Measurements from ENCODE around the gene DNAJC21. TPM values are rescaled to one million over a fixed set of nuclear protein-coding genes. Genes with fewer than 3 reads are reported as not detected.

Gene DNAJC21
- total and polyA plus RNA-seq, 10 of the 15 experiments (the other 5 are each of a cell fraction or from before 2014, with no cell fraction given) = 9.2 to 53.5 (median 23.7) TPM

DNA sequence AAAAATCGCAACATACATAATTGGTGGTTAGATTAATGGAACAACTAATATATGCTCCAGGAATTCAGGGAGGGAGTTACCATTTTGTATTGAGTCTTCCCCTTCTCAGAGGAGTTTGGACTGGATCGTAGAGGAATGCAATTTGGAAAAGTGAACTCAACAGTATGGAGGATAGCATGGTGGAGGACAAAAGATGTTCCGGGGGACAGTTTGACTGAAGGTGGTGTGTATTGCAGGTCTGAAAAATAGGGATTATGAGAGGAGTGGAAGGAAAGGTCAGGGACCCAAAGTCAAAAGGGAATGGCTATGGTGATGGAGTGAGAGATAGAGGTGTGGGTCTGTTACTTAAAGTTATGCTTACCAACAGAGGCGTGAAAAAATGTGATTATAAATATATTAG, 1.5 kb downstream of the DNAJC21 start:
- ChIA-PET RAD21 (ENCODE audit: unreplicated experiment) (interaction anchor here (1.1 to 2.9 kb wide), 3 partner anchors 14 to 408 kb away, joined by 3 to 50 read pairs (median 14); partner anchors contain the start of genes BRIX1 and RAD1), POLR2A (interaction anchor here (0.6 to 3.3 kb wide), 4 partner anchors 15 to 548 kb away, joined by 3 to 79 read pairs (median 4); partner anchors contain the start of genes BRIX1 and RAD1), SMC1A (ENCODE audit: uncharacterized antibody, unreplicated experiment) (interaction anchor here (0.6 to 2.4 kb wide), 4 partner anchors 14 to 473 kb away, joined by 3 to 14 read pairs (median 3); no protein-coding TSS in a partner anchor), CTCF (interaction anchor here (1.0 to 1.4 kb wide), 5 partner anchors 9 to 73 kb away, joined by 3 to 4 read pairs (median 3); no protein-coding TSS in a partner anchor)
- FAIRE-seq (no peak), DNase-seq (ENCODE audit: low read depth, low spot score) (no peak), ATAC-seq (no peak)
- Histone ChIP-seq H4K20me1 (ENCODE audit: control insufficient read depth, insufficient read depth) (no peaks in the 10 kb centered on the region), H2AFZ (ENCODE audit: control insufficient read depth, low read depth, low read length) (no peak overlapping the region), H3K4me3 (peak overlapping the region; percentile 83), H3K9me3 (replicated peaks; ENCODE audit: control insufficient read depth, insufficient read depth, low read length) (no peaks in the 10 kb centered on the region), H3K9ac (ENCODE audit: control insufficient read depth, insufficient read depth, low read length) (peak overlapping the region; percentile 90), H3K4me1 (ENCODE audit: control insufficient read depth, insufficient read depth, low read length) (no peaks in the 10 kb centered on the region), H3K36me3 (ENCODE audit: control insufficient read depth in 2 of 2, insufficient read depth in 2 of 2, low read length in 1 of 2) (peaks cover 0 to 7% of the 10 kb centered on the region in 2 experiments; a peak in 1 of 4 replicates), H3K27me3 (replicated peaks in 1 of 2; ENCODE audit: control insufficient read depth in 2 of 2, insufficient read depth in 2 of 2, low read length in 1 of 2) (no peaks in the 10 kb centered on the region), H3K79me2 (ENCODE audit: control insufficient read depth, insufficient read depth, low read length) (peaks cover 33% of the 10 kb centered on the region), H3K4me2 (ENCODE audit: control insufficient read depth, insufficient read depth) (peak overlapping the region; percentile 81), H3K27ac (ENCODE audit: control insufficient read depth, insufficient read depth) (peak overlapping the region; percentile 86)
- BruUV-seq (replicated peaks) = TSS peak; percentile 71
- intact Hi-C loops (cut with micrococcal nuclease; ENCODE audit: unreplicated experiment) (no loop called here), in situ Hi-C loops (cut with MboI) (no loop called here)
- WGBS (ENCODE audit: insufficient coverage, insufficient replicate concordance, low lambda C conversion rate, missing lambda C conversion rate) = 86% methylated on average over 4 of the region's 4 CpGs
- TF ChIP-seq, protein P1, sequence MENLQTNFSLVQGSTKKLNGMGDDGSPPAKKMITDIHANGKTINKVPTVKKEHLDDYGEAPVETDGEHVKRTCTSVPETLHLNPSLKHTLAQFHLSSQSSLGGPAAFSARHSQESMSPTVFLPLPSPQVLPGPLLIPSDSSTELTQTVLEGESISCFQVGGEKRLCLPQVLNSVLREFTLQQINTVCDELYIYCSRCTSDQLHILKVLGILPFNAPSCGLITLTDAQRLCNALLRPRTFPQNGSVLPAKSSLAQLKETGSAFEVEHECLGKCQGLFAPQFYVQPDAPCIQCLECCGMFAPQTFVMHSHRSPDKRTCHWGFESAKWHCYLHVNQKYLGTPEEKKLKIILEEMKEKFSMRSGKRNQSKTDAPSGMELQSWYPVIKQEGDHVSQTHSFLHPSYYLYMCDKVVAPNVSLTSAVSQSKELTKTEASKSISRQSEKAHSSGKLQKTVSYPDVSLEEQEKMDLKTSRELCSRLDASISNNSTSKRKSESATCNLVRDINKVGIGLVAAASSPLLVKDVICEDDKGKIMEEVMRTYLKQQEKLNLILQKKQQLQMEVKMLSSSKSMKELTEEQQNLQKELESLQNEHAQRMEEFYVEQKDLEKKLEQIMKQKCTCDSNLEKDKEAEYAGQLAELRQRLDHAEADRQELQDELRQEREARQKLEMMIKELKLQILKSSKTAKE (IDR thresholded peaks at IDR 0.05; ENCODE audit: low read depth, poor library complexity, severe bottlenecking) = no peak
- TF ChIP-seq PAX8 (IDR thresholded peaks at IDR 0.05) (no peak), ZBED1 (IDR thresholded peaks at IDR 0.05; ENCODE audit: borderline replicate concordance) (no peak), NFYB (IDR thresholded peaks at IDR 0.05; ENCODE audit: insufficient read depth, low read depth, low read length) (no peak), RAD21 (IDR thresholded peaks at IDR 0.05; ENCODE audit: insufficient read depth, low read depth, low read length) (no peak), MEF2B (IDR thresholded peaks at IDR 0.05; ENCODE audit: partially characterized antibody, poor library complexity, severe bottlenecking) (no peak), MEF2A (IDR thresholded peaks at IDR 0.05; ENCODE audit: insufficient read depth, low read depth, low read length) (no peak), MYC (IDR thresholded peaks at IDR 0.05; ENCODE audit: insufficient read depth, insufficient read length, insufficient replicate concordance, low read length, severe bottlenecking) (no peak), MTA2 (IDR thresholded peaks at IDR 0.05; ENCODE audit: low read depth) (no peak), BACH1 (IDR thresholded peaks at IDR 0.05; ENCODE audit: borderline replicate concordance) (no peak)
- TF ChIP-seq, protein P2, sequence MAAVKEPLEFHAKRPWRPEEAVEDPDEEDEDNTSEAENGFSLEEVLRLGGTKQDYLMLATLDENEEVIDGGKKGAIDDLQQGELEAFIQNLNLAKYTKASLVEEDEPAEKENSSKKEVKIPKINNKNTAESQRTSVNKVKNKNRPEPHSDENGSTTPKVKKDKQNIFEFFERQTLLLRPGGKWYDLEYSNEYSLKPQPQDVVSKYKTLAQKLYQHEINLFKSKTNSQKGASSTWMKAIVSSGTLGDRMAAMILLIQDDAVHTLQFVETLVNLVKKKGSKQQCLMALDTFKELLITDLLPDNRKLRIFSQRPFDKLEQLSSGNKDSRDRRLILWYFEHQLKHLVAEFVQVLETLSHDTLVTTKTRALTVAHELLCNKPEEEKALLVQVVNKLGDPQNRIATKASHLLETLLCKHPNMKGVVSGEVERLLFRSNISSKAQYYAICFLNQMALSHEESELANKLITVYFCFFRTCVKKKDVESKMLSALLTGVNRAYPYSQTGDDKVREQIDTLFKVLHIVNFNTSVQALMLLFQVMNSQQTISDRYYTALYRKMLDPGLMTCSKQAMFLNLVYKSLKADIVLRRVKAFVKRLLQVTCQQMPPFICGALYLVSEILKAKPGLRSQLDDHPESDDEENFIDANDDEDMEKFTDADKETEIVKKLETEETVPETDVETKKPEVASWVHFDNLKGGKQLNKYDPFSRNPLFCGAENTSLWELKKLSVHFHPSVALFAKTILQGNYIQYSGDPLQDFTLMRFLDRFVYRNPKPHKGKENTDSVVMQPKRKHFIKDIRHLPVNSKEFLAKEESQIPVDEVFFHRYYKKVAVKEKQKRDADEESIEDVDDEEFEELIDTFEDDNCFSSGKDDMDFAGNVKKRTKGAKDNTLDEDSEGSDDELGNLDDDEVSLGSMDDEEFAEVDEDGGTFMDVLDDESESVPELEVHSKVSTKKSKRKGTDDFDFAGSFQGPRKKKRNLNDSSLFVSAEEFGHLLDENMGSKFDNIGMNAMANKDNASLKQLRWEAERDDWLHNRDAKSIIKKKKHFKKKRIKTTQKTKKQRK (IDR thresholded peaks at IDR 0.05; ENCODE audit: low read depth, low read length) = no peak
- TF ChIP-seq, protein P3, sequence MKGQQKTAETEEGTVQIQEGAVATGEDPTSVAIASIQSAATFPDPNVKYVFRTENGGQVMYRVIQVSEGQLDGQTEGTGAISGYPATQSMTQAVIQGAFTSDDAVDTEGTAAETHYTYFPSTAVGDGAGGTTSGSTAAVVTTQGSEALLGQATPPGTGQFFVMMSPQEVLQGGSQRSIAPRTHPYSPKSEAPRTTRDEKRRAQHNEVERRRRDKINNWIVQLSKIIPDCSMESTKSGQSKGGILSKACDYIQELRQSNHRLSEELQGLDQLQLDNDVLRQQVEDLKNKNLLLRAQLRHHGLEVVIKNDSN (IDR thresholded peaks at IDR 0.05; ENCODE audit: borderline replicate concordance, extremely low read length, insufficient read depth, low read depth, low read length) = no peak
- TF ChIP-seq, protein P4, sequence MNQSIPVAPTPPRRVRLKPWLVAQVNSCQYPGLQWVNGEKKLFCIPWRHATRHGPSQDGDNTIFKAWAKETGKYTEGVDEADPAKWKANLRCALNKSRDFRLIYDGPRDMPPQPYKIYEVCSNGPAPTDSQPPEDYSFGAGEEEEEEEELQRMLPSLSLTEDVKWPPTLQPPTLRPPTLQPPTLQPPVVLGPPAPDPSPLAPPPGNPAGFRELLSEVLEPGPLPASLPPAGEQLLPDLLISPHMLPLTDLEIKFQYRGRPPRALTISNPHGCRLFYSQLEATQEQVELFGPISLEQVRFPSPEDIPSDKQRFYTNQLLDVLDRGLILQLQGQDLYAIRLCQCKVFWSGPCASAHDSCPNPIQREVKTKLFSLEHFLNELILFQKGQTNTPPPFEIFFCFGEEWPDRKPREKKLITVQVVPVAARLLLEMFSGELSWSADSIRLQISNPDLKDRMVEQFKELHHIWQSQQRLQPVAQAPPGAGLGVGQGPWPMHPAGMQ (IDR thresholded peaks at IDR 0.05; ENCODE audit: borderline replicate concordance) = no peak
